A673 (cell line): ENCODE results near the gene ANKRA2. TPM values are rescaled to one million over a fixed set of nuclear protein-coding genes. Genes with fewer than 3 reads are reported as not detected.
"Not testable (repeated sequence)": the region's sequence is repeated elsewhere in the genome, so short reads cannot be mapped to it uniquely, and the experiment has no call there.

Experiments used
- BruUV-seq: library from RNA; stranded (reverse); fragments of 400-500 nt; replicated peaks from 2 replicates; lab custom pipeline; 2021; lab: Mats Ljungman, UMichigan
- CTCF ChIA-PET: fragments of 300-600 bp; sonication (Branson Sonifier 250); formaldehyde crosslinking; loops from one replicate; lab custom pipeline; 2022; ENCODE audit warnings: antibody characterized with exemption; lab: Charles Lee
- POLR2A ChIA-PET: fragments of 300-600 bp; sonication (Branson Sonifier 250); formaldehyde crosslinking; loops from one replicate; lab custom pipeline; 2022; ENCODE audit warnings: antibody characterized with exemption; ENCODE audit not compliant: low non-redundant PET; lab: Charles Lee
- DNase-seq: peaks from one replicate; pipeline ENCODE4 v3.0.0-alpha.2; 2015; ENCODE audit warnings: low spot score
- H3K27ac ChIP-seq: fragments of 200-600 bp; sonication (generic); 2 replicates; pipeline ENCODE4 v1.5.1; 2016; ENCODE audit warnings: mixed run types, low read depth, mild to moderate bottlenecking, mixed read lengths, antibody characterized with exemption, low read length; ENCODE audit not compliant: poor library complexity, severe bottlenecking
- H3K27me3 ChIP-seq: fragments of 200-600 bp; sonication (generic); replicated peaks from 2 replicates; pipeline ENCODE4 v1.6.1; 2017; ENCODE audit warnings: mixed run types, low read depth, mild to moderate bottlenecking, mixed read lengths, antibody characterized with exemption, low read length; ENCODE audit not compliant: insufficient read depth, poor library complexity
- H3K36me3 ChIP-seq: fragments of 200-600 bp; sonication (generic); 2 replicates; pipeline ENCODE4 v1.6.1; 2016; ENCODE audit warnings: mixed run types, mild to moderate bottlenecking, mixed read lengths, antibody characterized with exemption, low read length; ENCODE audit not compliant: insufficient read depth, poor library complexity, severe bottlenecking
- H3K4me1 ChIP-seq: fragments of 200-600 bp; sonication (generic); 2 replicates; pipeline ENCODE4 v1.6.1; 2017; ENCODE audit warnings: mixed run types, mild to moderate bottlenecking, mixed read lengths, antibody characterized with exemption, low read length; ENCODE audit not compliant: insufficient read depth, poor library complexity, severe bottlenecking
- H3K4me3 ChIP-seq: fragments of 200-600 bp; sonication (generic); 2 replicates; pipeline ENCODE4 v1.5.1; 2016; ENCODE audit warnings: low read depth, mixed run types, mild to moderate bottlenecking, mixed read lengths, low read length; ENCODE audit not compliant: poor library complexity, severe bottlenecking
- H3K9me3 ChIP-seq: fragments of 200-600 bp; sonication (generic); 2 replicates; pipeline ENCODE4 v1.6.1; 2016; ENCODE audit warnings: mixed run types, low read depth, mild to moderate bottlenecking, mixed read lengths, antibody characterized with exemption, low read length; ENCODE audit not compliant: poor library complexity, severe bottlenecking
- CTCF ChIP-seq: fragments of 300-800, 200-600 bp; sonication (generic); conservative IDR thresholded peaks from 2 replicates; pipeline ENCODE4 v1.5.1; 2017; ENCODE audit warnings: low read depth, mild to moderate bottlenecking, antibody characterized with exemption, low read length, moderate library complexity, mixed read lengths
- EZH2 ChIP-seq: fragments of 200-600 bp; sonication (generic); IDR thresholded peaks from 2 replicates; pipeline ENCODE4 v1.6.1; 2017; ENCODE audit warnings: borderline replicate concordance, low read depth, mild to moderate bottlenecking, mixed read lengths, antibody characterized with exemption, low read length; ENCODE audit not compliant: poor library complexity, severe bottlenecking
- intact Hi-C: fragments of 100-400 bp; cut with micrococcal nuclease; formaldehyde crosslinking; loops from one replicate; pipeline ENCODE4 v1.10.0; 2022; ENCODE audit not compliant: unreplicated experiment
- total RNA-seq: library from RNA; stranded (reverse); gene quantifications from 2 replicates; pipeline ENCODE4 v1.2.3, GENCODE V29; 2021

The ANKRA2 gene
- total RNA-seq, 1 experiment from 2014 or later: 12.8 TPM

DNA sequence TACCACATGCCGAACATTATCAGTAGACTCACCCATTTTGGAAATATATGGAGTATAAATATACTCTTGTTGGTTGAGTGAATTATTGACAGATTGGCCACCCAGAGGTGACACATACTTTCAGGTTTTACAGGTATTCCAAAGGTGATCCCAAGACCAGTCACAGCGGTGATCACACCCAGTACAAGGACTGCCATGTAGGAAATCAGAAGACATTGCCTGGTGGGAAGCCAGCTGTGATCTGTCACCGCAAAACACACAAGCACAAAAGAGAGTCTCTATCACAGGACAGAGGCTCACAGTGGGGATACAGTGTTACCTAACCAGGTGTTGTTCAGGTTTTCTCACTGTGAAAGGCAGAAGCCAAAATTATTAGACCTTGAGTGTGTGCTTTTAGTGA, 51.4 kb downstream of the ANKRA2 start:
- intact Hi-C loops: no loop called here
- no peak overlapping the region for H3K27ac ChIP-seq
- no TSS peak for BruUV-seq
- H3K4me1 ChIP-seq: no peaks in the 10 kb centered on the region
- ChIA-PET POLR2A (no interaction called here), CTCF (no interaction called here)
- DNase-seq: no peak
- no peaks in the 10 kb centered on the region for H3K36me3 ChIP-seq
- no peaks in the 10 kb centered on the region for H3K27me3 ChIP-seq
- TF ChIP-seq EZH2 (no peak), CTCF (no peak)
- H3K9me3 ChIP-seq: no peaks in the 10 kb centered on the region
- H3K4me3 ChIP-seq: no peak overlapping the region

- H3K4me3 ChIP-seq, POLR2A ChIA-PET, H3K4me1 ChIP-seq, DNase-seq, intact Hi-C loops, CTCF ChIA-PET, H3K9me3 ChIP-seq, H3K27me3 ChIP-seq, BruUV-seq, H3K27ac ChIP-seq: not testable (repeated sequence)
- peaks cover 36% of the 10 kb centered on the region for H3K36me3 ChIP-seq
Observed at GRCh38 chr5:73508521-73508920, 56.9 kb downstream of the ANKRA2 start.

- intact Hi-C loops: no loop called here
- no peak overlapping the region for H3K27ac ChIP-seq
- H3K27me3 ChIP-seq: no peaks in the 10 kb centered on the region
- DNase-seq: no peak
- TF ChIP-seq CTCF (no peak), EZH2 (no peak)
- BruUV-seq: no TSS peak
- H3K9me3 ChIP-seq: no peaks in the 10 kb centered on the region
- H3K4me3 ChIP-seq: no peak overlapping the region
- CTCF ChIA-PET: no interaction called here
- POLR2A ChIA-PET: no interaction called here
- no peaks in the 10 kb centered on the region for H3K4me1 ChIP-seq
- peaks cover 51% of the 10 kb centered on the region for H3K36me3 ChIP-seq
Observed at GRCh38 chr5:73507062-73507461, 58.4 kb downstream of the ANKRA2 start.

DNA sequence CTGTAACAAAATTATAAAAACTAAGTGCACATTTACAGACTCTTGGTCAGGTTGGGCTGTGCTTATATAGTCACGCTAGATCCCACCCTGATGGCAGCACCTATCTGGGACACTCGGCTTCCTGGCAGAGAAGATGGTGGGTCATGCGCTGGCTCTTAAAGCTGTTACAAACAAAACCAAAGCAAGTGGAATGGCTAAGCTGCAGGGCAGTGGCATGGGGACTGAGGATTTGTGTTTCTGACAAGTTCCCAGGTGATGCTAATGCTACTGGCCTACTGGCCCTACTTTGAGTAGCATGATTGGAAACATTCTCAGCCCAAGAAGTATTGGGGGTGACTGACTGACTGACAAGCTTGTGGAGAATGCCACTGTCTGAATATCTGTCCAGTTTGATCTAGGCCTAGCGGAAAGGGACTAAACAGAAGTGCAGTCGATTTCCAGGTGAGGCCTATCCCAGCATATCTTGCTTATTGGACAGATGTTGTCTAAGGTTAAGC, 58.9 kb downstream of the ANKRA2 start:
- no TSS peak for BruUV-seq
- peaks cover 56% of the 10 kb centered on the region for H3K36me3 ChIP-seq
- TF ChIP-seq EZH2: no peak
- TF ChIP-seq CTCF: no peak
- H3K4me3 ChIP-seq: no peak overlapping the region
- CTCF ChIA-PET: no interaction called here
- no peaks in the 10 kb centered on the region for H3K27me3 ChIP-seq
- no peaks in the 10 kb centered on the region for H3K9me3 ChIP-seq
- no peak for DNase-seq
- no peaks in the 10 kb centered on the region for H3K4me1 ChIP-seq
- POLR2A ChIA-PET: no interaction called here
- H3K27ac ChIP-seq: no peak overlapping the region
- intact Hi-C loops: no loop called here
